Heart right ventricle (tissue), 16 donors: ENCODE measurements around the gene TATDN2. TPM values are rescaled to one million over a fixed set of nuclear protein-coding genes. Genes with fewer than 3 reads are reported as not detected.

Source experiments
- ATAC-seq, 8 donors: fragments of 200-7000 bp; cut with Tn5 transposase; one replicate each; pipeline ENCODE4 v1.9.1; 2020; ENCODE audit warnings: mild to moderate bottlenecking in 8 of 8, moderate library complexity in 8 of 8, moderate number of reproducible peaks in 1 of 8
- DNase-seq, 2 donors: peaks; one replicate each; pipeline ENCODE4 v3.0.0-alpha.2; 2020
- H3K27ac ChIP-seq, 10 donors: fragments of 200-600 bp; sonication (generic) in 2 of 10; one replicate each; pipeline versions ENCODE4 v1.5.0 to v1.8.0; 2020 to 2022; ENCODE audit warnings: mild to moderate bottlenecking in 3 of 10
- H3K27me3 ChIP-seq, 7 donors: fragments of 200-600 bp; one replicate each; pipeline ENCODE4 v1.8.0; 2021 to 2022; ENCODE audit warnings: mild to moderate bottlenecking in 2 of 7
- H3K36me3 ChIP-seq, 9 donors: fragments of 200-600 bp; sonication (generic) in 1 of 9; one replicate each; pipeline versions ENCODE4 v1.5.0 to v1.8.0; 2020 to 2022; ENCODE audit warnings: mild to moderate bottlenecking in 2 of 9
- H3K4me1 ChIP-seq, 9 donors: fragments of 200-600 bp; sonication (generic) in 1 of 9; one replicate each; pipeline versions ENCODE4 v1.5.0 to v1.8.0; 2020 to 2022; ENCODE audit warnings: mild to moderate bottlenecking in 4 of 9
- H3K4me3 ChIP-seq, 10 donors: fragments of 200-600 bp; sonication (generic) in 2 of 10; one replicate each; pipeline versions ENCODE4 v1.5.0 to v1.8.0; 2020 to 2022; ENCODE audit warnings: mild to moderate bottlenecking in 7 of 10, moderate library complexity in 2 of 10
- H3K9me3 ChIP-seq, 11 donors: fragments of 200-600 bp in 10 of 11; sonication (generic) in 2 of 11; one replicate each; pipeline versions ENCODE4 v1.5.0 to v1.8.0; 2013 to 2022; ENCODE audit warnings: mild to moderate bottlenecking in 2 of 11, control low read depth in 1 of 11, moderate library complexity in 1 of 11
- CTCF ChIP-seq, 9 donors: fragments of 200-600 bp; sonication (generic) in 2 of 9; IDR thresholded peaks; one replicate each; pipeline versions ENCODE4 v1.5.0 to v1.8.0; 2021 to 2022; ENCODE audit warnings: antibody characterized with exemption in 9 of 9, mild to moderate bottlenecking in 5 of 9, moderate library complexity in 1 of 9
- WGBS, 2 donors: extraction: QIAGEN DNeasy Blood & Tissue Kit; methylation state at CpG; one replicate each; pipeline ENCODE4 v1.1.7; 2013; ENCODE audit warnings: inconsistent platforms in 1 of 2; 5-methylcytosine and 5-hydroxymethylcytosine counted together
- intact Hi-C, 10 donors: fragments of 100-400 bp; cut with DNase I; formaldehyde crosslinking; loops; one replicate each; pipeline versions ENCODE4 v1.11.1 to v1.14.2; 2022
- microRNA-seq, 2 donors: library from miRNA; unstranded; fragments of <30 nt; microRNA quantifications; one replicate each; pipeline ENCODE4 v1.2.0, GENCODE V29; 2021
- polyA plus RNA-seq, 2 donors: library from polyadenylated mRNA; stranded (reverse); fragments of 200-250 nt; gene quantifications; one replicate each; pipeline ENCODE4 v1.2.3, GENCODE V29; 2013
- total RNA-seq, 10 donors: library from RNA; stranded (reverse); fragmentation: NEBNext Ultra II Directional in 3 of 10; extraction: Animal tissue kit (Norgen Biotek cat#: 25700) in 3 of 10; gene quantifications; one replicate each; pipeline versions ENCODE4 v1.2.1 to v1.2.4, GENCODE V29; 2021 to 2023
- donor health status: Arrhythmogenic right ventricular cardiomyopathy.
- donor health status: ischemic (EF 13 %, LVEDD 7.1; RV severe dilation, severe dysfunction).
- donor health status: healthy with polysubstance abuse.
- donor health status: DM: no; HTN: yes; CAD: no.
- donor health status: DM: no; HTN: no; CAD: no.
- donor health status: ischemic (EF 25% LVEDD 6.9; RV normal size, moderate dysfunction).
- donor health status: ischemic (EF 25% LVEDD 5.7; RV mildly dilated, moderate dysfunction).
- donor health status: healthy.
- donor health status: DM: yes; HTN: yes; CAD: no.
- donor health status: Ischemic cardiomyopathy.
- donor health status: ischemic (EF 35%, LVEDD 5.7; RV mildly dilated, moderate dysfunction).
- donor health status: nonischemic (EF 11% LVEDD 7.7; RV severe dilation, severe dysfunction).
- donor health status: DM: yes; HTN: yes; CAD: no.
- donor health status: PGD.
- donor health status: ischemic (EF 29% LVEDD 5.4; RV normal size, mild dysfunction).
- donor health status: nonischemic (EF 23%, LVEDD 6.1; RV moderate dilation, normal function).

TATDN2 gene
- total and polyA plus RNA-seq, 12 donors, result 9.6 to 19.6 (median 17.5) TPM

- no peak for TF ChIP-seq CTCF (IDR thresholded peaks at IDR 0.05)
- DNase-seq, result no peak
- 74 to 75% methylated on average over 14 of the region's 14 CpGs for WGBS, 2 donors
- Histone ChIP-seq H3K9me3 (no peaks in the 10 kb centered on the region), H3K4me1 (no peaks in the 10 kb centered on the region), H3K27ac (no peak overlapping the region), H3K4me3 (no peak overlapping the region), H3K36me3 (no peaks in the 10 kb centered on the region), H3K27me3 (peaks cover 0 to 42% (median 37%) of the 10 kb centered on the region in 7 donors)
- ATAC-seq, result no peak
- intact Hi-C loops, result no loop called here
Measured at GRCh38 chr3:10329495-10330015, 81.3 kb downstream of the TATDN2 start.

- H3K27me3 ChIP-seq, result peaks cover 0 to 42% (median 37%) of the 10 kb centered on the region in 7 donors
- intact Hi-C loops, result no loop called here
- no peak overlapping the region for H3K27ac ChIP-seq
- H3K36me3 ChIP-seq, result no peaks in the 10 kb centered on the region
- TF ChIP-seq CTCF (IDR thresholded peaks at IDR 0.05), result no peak
- ATAC-seq (no peak), DNase-seq (no peak)
- 68 to 78% methylated on average over 12 of the region's 12 CpGs for WGBS, 2 donors
- H3K4me1 ChIP-seq, result no peaks in the 10 kb centered on the region
- no peak overlapping the region for H3K4me3 ChIP-seq
- no peaks in the 10 kb centered on the region for H3K9me3 ChIP-seq
Measured at GRCh38 chr3:10330319-10330718, 82.1 kb downstream of the TATDN2 start.

Small RNA genes lying within 50 kb of the gene (microRNA-seq; reads per million reads assigned to microRNA genes)
- gene MIR378B, result 6.0 to 6.1 reads per million in 2 donors

Other genes starting within 250 kb of the TATDN2 start
- 1 to 10 TPM in 7 of 10 donors, under 1 TPM in 3; 0.55 to 3.2 (median 1.1) TPM for gene FANCD2, start 222.0 kb upstream of the TATDN2 start, total RNA-seq
- 1 to 10 TPM in 1 of 2 donors, under 1 TPM in 1; 0.35 to 1.1 TPM for gene FANCD2, start 222.0 kb upstream of the TATDN2 start, polyA plus RNA-seq
- gene FANCD2OS, start 140.2 kb upstream of the TATDN2 start, total RNA-seq, result not detected
- not detected for gene FANCD2OS, start 140.2 kb upstream of the TATDN2 start, polyA plus RNA-seq
- gene BRK1, start 132.8 kb upstream of the TATDN2 start, total RNA-seq, result 100 to 1,000 TPM in 2 of 10 donors, 10 to 100 TPM in 8; 80.3 to 101 (median 94.8) TPM
- 100 to 1,000 TPM in 1 of 2 donors, 10 to 100 TPM in 1; 62.0 to 151 TPM for gene BRK1, start 132.8 kb upstream of the TATDN2 start, polyA plus RNA-seq
- gene VHL, start 106.7 kb upstream of the TATDN2 start, total RNA-seq, result 10 to 100 TPM; 10.3 to 19.3 (median 12.0) TPM
- gene VHL, start 106.7 kb upstream of the TATDN2 start, polyA plus RNA-seq, result 10 to 100 TPM in 1 of 2 donors, 1 to 10 TPM in 1; 9.4 to 18.4 TPM
- gene IRAK2, start 83.5 kb upstream of the TATDN2 start, total RNA-seq, result 1 to 10 TPM in 9 of 10 donors, under 1 TPM in 1; 0.92 to 3.6 (median 1.5) TPM
- gene IRAK2, start 83.5 kb upstream of the TATDN2 start, polyA plus RNA-seq, result under 1 TPM; 0.73 to 0.84 TPM
- gene GHRL, start 44.5 kb downstream of the TATDN2 start, total RNA-seq, result 1 to 10 TPM in 1 of 10 donors, under 1 TPM in 6, not detected in 3; 0.32 to 1.0 (median 0.81) TPM
- under 1 TPM; 0.12 to 0.88 TPM for gene GHRL, start 44.5 kb downstream of the TATDN2 start, polyA plus RNA-seq
- 10 to 100 TPM; 48.0 to 69.6 (median 52.4) TPM for gene SEC13, start 72.7 kb downstream of the TATDN2 start, total RNA-seq
- 100 to 1,000 TPM in 1 of 2 donors, 10 to 100 TPM in 1; 28.4 to 175 TPM for gene SEC13, start 72.7 kb downstream of the TATDN2 start, polyA plus RNA-seq